GM10847 (cell line): ENCODE data around the gene AQP5.

Source experiments
- POLR2A ChIP-seq: IDR thresholded peaks from 2 replicates; pipeline ENCODE4 v1.6.1; 2011; ENCODE audit not compliant: insufficient read length; ENCODE audit errors: extremely low read depth

The AQP5 gene

GRCh38 chr12:49963976-49964815, 2.5 kb downstream of the AQP5 start:
- no peak for TF ChIP-seq POLR2A

- no peak for TF ChIP-seq POLR2A
Observed at GRCh38 chr12:49964849-49965624, 3.4 kb downstream of the AQP5 start.

- no peak for TF ChIP-seq POLR2A
Observed at GRCh38 chr12:49965836-49966235, 4.2 kb downstream of the AQP5 start.

- TF ChIP-seq POLR2A = no peak
Observed at GRCh38 chr12:49966511-49967041, 4.9 kb downstream of the AQP5 start.

- no peak for TF ChIP-seq POLR2A
Observed at GRCh38 chr12:49967042-49967776, 5.5 kb downstream of the AQP5 start.

- no peak for TF ChIP-seq POLR2A
Observed at GRCh38 chr12:49967777-49968250, 6.1 kb downstream of the AQP5 start.

- TF ChIP-seq POLR2A = no peak
Observed at GRCh38 chr12:49968471-49968870, 6.8 kb downstream of the AQP5 start.

- TF ChIP-seq POLR2A = no peak
Observed at GRCh38 chr12:49969027-49969426, 7.4 kb downstream of the AQP5 start.

- TF ChIP-seq POLR2A = no peak
Observed at GRCh38 chr12:49969651-49970429, 8.2 kb downstream of the AQP5 start.

GRCh38 chr12:49970658-49971057, 9.0 kb downstream of the AQP5 start:
- no peak for TF ChIP-seq POLR2A

- no peak for TF ChIP-seq POLR2A
Observed at GRCh38 chr12:49971141-49971540, 9.5 kb downstream of the AQP5 start.

GRCh38 chr12:49972129-49972528, 10.5 kb downstream of the AQP5 start:
- no peak for TF ChIP-seq POLR2A

GRCh38 chr12:49972641-49973360, 11.1 kb downstream of the AQP5 start, which contains the start of gene AQP6:
Gene AQP6 (plus strand): TSS chr12:49972947. CDS start chr12:49973174, 227 bp downstream.
- no peak for TF ChIP-seq POLR2A

- no peak for TF ChIP-seq POLR2A
Observed at GRCh38 chr12:49973361-49973830, 11.7 kb downstream of the AQP5 start.
